Measurements from ENCODE around the gene CT45A10. TPM values are rescaled to one million over a fixed set of nuclear protein-coding genes. Genes with fewer than 3 reads are reported as not detected.
"Not testable (repeated sequence)": the region's sequence is repeated elsewhere in the genome, so short reads cannot be mapped to it uniquely, and the experiment has no call there.

The CT45A10 gene
- total RNA-seq, 2 donors from 2014 or later: not detected

GRCh38 chrX:135910251-135910650, 17.0 kb upstream of the CT45A10 start:
- H3K4me1 ChIP-seq: no peaks in the 10 kb centered on the region
- H3K9me3 ChIP-seq: peaks cover 0 to 7% of the 10 kb centered on the region in 2 donors
- no peaks in the 10 kb centered on the region for H3K27me3 ChIP-seq
- TF ChIP-seq, protein P1, sequence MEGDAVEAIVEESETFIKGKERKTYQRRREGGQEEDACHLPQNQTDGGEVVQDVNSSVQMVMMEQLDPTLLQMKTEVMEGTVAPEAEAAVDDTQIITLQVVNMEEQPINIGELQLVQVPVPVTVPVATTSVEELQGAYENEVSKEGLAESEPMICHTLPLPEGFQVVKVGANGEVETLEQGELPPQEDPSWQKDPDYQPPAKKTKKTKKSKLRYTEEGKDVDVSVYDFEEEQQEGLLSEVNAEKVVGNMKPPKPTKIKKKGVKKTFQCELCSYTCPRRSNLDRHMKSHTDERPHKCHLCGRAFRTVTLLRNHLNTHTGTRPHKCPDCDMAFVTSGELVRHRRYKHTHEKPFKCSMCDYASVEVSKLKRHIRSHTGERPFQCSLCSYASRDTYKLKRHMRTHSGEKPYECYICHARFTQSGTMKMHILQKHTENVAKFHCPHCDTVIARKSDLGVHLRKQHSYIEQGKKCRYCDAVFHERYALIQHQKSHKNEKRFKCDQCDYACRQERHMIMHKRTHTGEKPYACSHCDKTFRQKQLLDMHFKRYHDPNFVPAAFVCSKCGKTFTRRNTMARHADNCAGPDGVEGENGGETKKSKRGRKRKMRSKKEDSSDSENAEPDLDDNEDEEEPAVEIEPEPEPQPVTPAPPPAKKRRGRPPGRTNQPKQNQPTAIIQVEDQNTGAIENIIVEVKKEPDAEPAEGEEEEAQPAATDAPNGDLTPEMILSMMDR (IDR thresholded peaks at IDR 0.05): no peak
- H3K4me3 ChIP-seq: no peak overlapping the region
- no peaks in the 10 kb centered on the region for H3K36me3 ChIP-seq
- no peak overlapping the region for H3K27ac ChIP-seq
- DNase-seq (ENCODE audit: low spot score): no peak

- Histone ChIP-seq H3K27me3 (no peaks in the 10 kb centered on the region), H3K4me3 (no peak overlapping the region), H3K36me3 (no peaks in the 10 kb centered on the region), H3K4me1 (no peaks in the 10 kb centered on the region), H3K27ac (no peak overlapping the region), H3K9me3 (no peaks in the 10 kb centered on the region)
- no peak for DNase-seq (ENCODE audit: low spot score)
- TF ChIP-seq, protein P1 (IDR thresholded peaks at IDR 0.05): no peak
These were observed 463 bp downstream of the CT45A10 start for GRCh38 chrX:135892781-135893180.

- H3K27ac ChIP-seq: no peak overlapping the region
- no peaks in the 10 kb centered on the region for H3K36me3 ChIP-seq
- no peaks in the 10 kb centered on the region for H3K27me3 ChIP-seq
- no peaks in the 10 kb centered on the region for H3K4me1 ChIP-seq
- no peak for DNase-seq (ENCODE audit: low spot score)
- H3K9me3 ChIP-seq: no peaks in the 10 kb centered on the region
- no peak overlapping the region for H3K4me3 ChIP-seq
- TF ChIP-seq, protein P1 (IDR thresholded peaks at IDR 0.05): no peak
These were observed 3.1 kb downstream of the CT45A10 start for GRCh38 chrX:135890087-135890585.

GRCh38 chrX:135888976-135889375, 4.3 kb downstream of the CT45A10 start:
- DNase-seq (ENCODE audit: low spot score); H3K36me3 ChIP-seq; H3K4me1 ChIP-seq; H3K27me3 ChIP-seq; H3K9me3 ChIP-seq; H3K27ac ChIP-seq; H3K4me3 ChIP-seq: not testable (repeated sequence)

- H3K9me3 ChIP-seq; DNase-seq (ENCODE audit: low spot score); H3K4me3 ChIP-seq; H3K36me3 ChIP-seq; H3K27me3 ChIP-seq; H3K27ac ChIP-seq; H3K4me1 ChIP-seq: not testable (repeated sequence)
These were observed 5.0 kb downstream of the CT45A10 start for GRCh38 chrX:135888230-135888629.

DNA sequence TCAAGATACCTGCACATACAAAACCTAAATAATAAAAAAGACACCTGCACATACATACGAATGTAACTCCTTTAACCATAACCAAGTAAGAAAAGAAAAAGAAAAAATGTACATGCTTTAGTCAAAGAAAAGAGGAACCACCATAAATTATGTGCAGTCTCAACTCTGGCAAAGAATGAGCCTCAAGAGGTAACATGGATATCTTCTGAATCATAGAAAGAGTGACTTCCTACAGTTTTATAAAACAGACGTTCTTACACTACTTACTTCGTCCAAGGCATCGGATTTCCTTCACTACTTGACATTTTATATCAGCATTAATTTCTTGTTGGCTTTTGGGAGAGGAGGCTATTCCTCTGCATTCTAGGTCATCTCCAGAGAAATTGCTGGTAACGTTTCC, 10.5 kb downstream of the CT45A10 start:
- not testable (repeated sequence) for H3K27me3 ChIP-seq; H3K4me1 ChIP-seq; H3K4me3 ChIP-seq; DNase-seq (ENCODE audit: low spot score); H3K27ac ChIP-seq; H3K9me3 ChIP-seq; H3K36me3 ChIP-seq

GRCh38 chrX:135871712-135872111, 21.5 kb downstream of the CT45A10 start, which contains the start of gene CT45A9:
TSS of gene CT45A9 (minus strand) at chrX:135871812. CDS start at chrX:135868061, 3,751 bp downstream.
- H3K27ac ChIP-seq; H3K4me1 ChIP-seq; DNase-seq (ENCODE audit: low spot score); H3K9me3 ChIP-seq; H3K27me3 ChIP-seq; H3K4me3 ChIP-seq; H3K36me3 ChIP-seq: not testable (repeated sequence)

DNA sequence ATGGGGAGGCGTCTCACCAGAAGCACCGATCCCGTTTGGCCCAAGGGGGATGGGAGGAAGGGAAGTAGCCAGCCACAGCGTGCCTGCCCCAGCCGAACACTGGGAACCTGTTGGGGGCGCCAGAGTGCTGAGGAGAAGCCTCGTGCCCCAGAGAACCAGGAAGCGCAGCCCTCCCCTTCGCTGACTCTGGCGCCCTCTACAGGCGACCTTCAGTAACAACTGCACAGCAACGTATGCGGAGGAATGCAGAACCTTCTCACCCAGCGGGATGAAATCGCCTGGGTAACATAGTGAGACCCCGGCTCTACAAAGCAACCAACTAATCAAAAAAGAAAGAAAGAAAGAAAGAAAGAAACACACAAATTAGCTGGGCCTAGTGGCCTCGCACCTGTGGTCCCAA, 38.8 kb downstream of the CT45A10 start, which contains the start of gene CT45A8:
TSS of gene CT45A8 (minus strand) at position 101 of the 400 bp plus-strand sequence. CDS start 3,755 bp downstream, outside the sequence.
- not testable (repeated sequence) for H3K4me3 ChIP-seq; H3K9me3 ChIP-seq; H3K27ac ChIP-seq; H3K27me3 ChIP-seq; H3K36me3 ChIP-seq; DNase-seq (ENCODE audit: low spot score); H3K4me1 ChIP-seq

DNA sequence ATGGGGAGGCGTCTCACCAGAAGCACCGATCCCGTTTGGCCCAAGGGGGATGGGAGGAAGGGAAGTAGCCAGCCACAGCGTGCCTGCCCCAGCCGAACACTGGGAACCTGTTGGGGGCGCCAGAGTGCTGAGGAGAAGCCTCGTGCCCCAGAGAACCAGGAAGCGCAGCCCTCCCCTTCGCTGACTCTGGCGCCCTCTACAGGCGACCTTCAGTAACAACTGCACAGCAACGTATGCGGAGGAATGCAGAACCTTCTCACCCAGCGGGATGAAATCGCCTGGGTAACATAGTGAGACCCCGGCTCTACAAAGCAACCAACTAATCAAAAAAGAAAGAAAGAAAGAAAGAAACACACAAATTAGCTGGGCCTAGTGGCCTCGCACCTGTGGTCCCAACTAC, 56.1 kb downstream of the CT45A10 start, which contains the start of gene CT45A7:
TSS of gene CT45A7 (minus strand) at position 101 of the 400 bp plus-strand sequence. CDS start 3,747 bp downstream, outside the sequence.
- H3K4me1 ChIP-seq; H3K9me3 ChIP-seq; H3K4me3 ChIP-seq; H3K36me3 ChIP-seq; H3K27me3 ChIP-seq; H3K27ac ChIP-seq; DNase-seq (ENCODE audit: low spot score): not testable (repeated sequence)

Measured in right atrium auricular region (tissue), 2 donors.